ENCODE results near the gene MICAL2.

MICAL2 gene

DNA sequence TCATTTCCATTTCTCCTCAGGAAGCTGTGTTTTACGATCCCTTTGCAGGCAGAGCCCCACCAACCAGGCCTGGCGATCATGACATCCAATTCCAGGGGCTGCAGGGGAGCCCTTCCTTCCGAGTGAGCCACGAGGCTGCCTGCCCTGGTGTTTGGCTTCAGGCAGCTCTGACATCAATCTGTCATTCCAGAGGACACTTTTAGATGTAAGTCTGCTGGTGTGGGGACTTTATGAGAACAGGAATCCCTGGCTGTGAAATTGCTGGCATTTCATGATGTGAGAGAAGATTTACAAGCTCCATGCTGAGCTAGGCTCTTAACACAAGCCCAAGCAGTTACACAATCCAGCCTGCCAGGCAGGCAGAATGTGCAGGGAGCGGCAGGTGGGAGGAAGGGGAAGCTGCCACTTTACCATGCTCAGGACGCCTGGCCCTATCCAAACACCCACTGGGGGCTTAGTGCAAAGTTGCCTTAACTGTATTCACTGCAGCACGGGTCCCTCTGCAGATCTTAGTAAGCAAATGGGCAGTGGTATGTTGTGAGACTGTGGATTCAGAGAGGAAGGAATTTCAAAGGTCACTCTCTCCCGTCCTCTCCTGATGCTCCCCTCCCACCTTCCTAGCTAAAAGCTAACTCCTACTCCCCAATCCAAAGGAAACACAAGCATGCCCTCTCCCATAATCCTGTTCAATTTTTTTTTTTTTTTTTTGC, 43.4 kb upstream of the MICAL2 start:
- TF ChIP-seq ZFP30 (CRISPR knock-in tag; IDR thresholded peaks at IDR 0.05) = no peak
- TF ChIP-seq ARNTL (CRISPR knock-in tag; IDR thresholded peaks at IDR 0.05; ENCODE audit: borderline replicate concordance, low read depth) = no peak
- no peak for TF ChIP-seq ZFP3 (CRISPR knock-in tag; IDR thresholded peaks at IDR 0.05)
- no peak for TF ChIP-seq TOX (CRISPR knock-in tag; IDR thresholded peaks at IDR 0.05; ENCODE audit: borderline replicate concordance)
- TF ChIP-seq, protein P1, sequence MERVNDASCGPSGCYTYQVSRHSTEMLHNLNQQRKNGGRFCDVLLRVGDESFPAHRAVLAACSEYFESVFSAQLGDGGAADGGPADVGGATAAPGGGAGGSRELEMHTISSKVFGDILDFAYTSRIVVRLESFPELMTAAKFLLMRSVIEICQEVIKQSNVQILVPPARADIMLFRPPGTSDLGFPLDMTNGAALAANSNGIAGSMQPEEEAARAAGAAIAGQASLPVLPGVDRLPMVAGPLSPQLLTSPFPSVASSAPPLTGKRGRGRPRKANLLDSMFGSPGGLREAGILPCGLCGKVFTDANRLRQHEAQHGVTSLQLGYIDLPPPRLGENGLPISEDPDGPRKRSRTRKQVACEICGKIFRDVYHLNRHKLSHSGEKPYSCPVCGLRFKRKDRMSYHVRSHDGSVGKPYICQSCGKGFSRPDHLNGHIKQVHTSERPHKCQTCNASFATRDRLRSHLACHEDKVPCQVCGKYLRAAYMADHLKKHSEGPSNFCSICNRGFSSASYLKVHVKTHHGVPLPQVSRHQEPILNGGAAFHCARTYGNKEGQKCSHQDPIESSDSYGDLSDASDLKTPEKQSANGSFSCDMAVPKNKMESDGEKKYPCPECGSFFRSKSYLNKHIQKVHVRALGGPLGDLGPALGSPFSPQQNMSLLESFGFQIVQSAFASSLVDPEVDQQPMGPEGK (CRISPR knock-in tag; IDR thresholded peaks at IDR 0.05; ENCODE audit: borderline replicate concordance) = no peak
- no peak for TF ChIP-seq BACH2 (CRISPR knock-in tag; IDR thresholded peaks at IDR 0.05; ENCODE audit: borderline replicate concordance)
- TF ChIP-seq ESRRG (CRISPR knock-in tag; IDR thresholded peaks at IDR 0.05) = no peak
- TF ChIP-seq ZC3H10 (CRISPR knock-in tag; IDR thresholded peaks at IDR 0.05) = no peak
- TF ChIP-seq, protein P2, sequence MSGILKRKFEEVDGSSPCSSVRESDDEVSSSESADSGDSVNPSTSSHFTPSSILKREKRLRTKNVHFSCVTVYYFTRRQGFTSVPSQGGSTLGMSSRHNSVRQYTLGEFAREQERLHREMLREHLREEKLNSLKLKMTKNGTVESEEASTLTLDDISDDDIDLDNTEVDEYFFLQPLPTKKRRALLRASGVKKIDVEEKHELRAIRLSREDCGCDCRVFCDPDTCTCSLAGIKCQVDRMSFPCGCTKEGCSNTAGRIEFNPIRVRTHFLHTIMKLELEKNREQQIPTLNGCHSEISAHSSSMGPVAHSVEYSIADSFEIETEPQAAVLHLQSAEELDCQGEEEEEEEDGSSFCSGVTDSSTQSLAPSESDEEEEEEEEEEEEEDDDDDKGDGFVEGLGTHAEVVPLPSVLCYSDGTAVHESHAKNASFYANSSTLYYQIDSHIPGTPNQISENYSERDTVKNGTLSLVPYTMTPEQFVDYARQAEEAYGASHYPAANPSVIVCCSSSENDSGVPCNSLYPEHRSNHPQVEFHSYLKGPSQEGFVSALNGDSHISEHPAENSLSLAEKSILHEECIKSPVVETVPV (CRISPR knock-in tag; IDR thresholded peaks at IDR 0.05) = no peak
- TF ChIP-seq ZNF70 (CRISPR knock-in tag; IDR thresholded peaks at IDR 0.05) = no peak
- TF ChIP-seq, protein P3, sequence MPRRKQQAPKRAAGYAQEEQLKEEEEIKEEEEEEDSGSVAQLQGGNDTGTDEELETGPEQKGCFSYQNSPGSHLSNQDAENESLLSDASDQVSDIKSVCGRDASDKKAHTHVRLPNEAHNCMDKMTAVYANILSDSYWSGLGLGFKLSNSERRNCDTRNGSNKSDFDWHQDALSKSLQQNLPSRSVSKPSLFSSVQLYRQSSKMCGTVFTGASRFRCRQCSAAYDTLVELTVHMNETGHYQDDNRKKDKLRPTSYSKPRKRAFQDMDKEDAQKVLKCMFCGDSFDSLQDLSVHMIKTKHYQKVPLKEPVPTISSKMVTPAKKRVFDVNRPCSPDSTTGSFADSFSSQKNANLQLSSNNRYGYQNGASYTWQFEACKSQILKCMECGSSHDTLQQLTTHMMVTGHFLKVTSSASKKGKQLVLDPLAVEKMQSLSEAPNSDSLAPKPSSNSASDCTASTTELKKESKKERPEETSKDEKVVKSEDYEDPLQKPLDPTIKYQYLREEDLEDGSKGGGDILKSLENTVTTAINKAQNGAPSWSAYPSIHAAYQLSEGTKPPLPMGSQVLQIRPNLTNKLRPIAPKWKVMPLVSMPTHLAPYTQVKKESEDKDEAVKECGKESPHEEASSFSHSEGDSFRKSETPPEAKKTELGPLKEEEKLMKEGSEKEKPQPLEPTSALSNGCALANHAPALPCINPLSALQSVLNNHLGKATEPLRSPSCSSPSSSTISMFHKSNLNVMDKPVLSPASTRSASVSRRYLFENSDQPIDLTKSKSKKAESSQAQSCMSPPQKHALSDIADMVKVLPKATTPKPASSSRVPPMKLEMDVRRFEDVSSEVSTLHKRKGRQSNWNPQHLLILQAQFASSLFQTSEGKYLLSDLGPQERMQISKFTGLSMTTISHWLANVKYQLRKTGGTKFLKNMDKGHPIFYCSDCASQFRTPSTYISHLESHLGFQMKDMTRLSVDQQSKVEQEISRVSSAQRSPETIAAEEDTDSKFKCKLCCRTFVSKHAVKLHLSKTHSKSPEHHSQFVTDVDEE (CRISPR knock-in tag; IDR thresholded peaks at IDR 0.05) = no peak
- TF ChIP-seq GLIS3 (CRISPR knock-in tag; IDR thresholded peaks at IDR 0.05) = no peak
- TF ChIP-seq, protein P4, sequence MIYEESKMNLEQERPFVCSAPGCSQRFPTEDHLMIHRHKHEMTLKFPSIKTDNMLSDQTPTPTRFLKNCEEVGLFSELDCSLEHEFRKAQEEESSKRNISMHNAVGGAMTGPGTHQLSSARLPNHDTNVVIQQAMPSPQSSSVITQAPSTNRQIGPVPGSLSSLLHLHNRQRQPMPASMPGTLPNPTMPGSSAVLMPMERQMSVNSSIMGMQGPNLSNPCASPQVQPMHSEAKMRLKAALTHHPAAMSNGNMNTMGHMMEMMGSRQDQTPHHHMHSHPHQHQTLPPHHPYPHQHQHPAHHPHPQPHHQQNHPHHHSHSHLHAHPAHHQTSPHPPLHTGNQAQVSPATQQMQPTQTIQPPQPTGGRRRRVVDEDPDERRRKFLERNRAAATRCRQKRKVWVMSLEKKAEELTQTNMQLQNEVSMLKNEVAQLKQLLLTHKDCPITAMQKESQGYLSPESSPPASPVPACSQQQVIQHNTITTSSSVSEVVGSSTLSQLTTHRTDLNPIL (CRISPR knock-in tag; IDR thresholded peaks at IDR 0.05; ENCODE audit: low read depth) = no peak
- TF ChIP-seq, protein P5, sequence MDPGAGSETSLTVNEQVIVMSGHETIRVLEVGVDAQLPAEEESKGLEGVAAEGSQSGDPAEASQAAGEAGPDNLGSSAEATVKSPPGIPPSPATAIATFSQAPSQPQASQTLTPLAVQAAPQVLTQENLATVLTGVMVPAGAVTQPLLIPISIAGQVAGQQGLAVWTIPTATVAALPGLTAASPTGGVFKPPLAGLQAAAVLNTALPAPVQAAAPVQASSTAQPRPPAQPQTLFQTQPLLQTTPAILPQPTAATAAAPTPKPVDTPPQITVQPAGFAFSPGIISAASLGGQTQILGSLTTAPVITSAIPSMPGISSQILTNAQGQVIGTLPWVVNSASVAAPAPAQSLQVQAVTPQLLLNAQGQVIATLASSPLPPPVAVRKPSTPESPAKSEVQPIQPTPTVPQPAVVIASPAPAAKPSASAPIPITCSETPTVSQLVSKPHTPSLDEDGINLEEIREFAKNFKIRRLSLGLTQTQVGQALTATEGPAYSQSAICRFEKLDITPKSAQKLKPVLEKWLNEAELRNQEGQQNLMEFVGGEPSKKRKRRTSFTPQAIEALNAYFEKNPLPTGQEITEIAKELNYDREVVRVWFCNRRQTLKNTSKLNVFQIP (CRISPR knock-in tag; IDR thresholded peaks at IDR 0.05; ENCODE audit: borderline replicate concordance, low read depth) = no peak
- TF ChIP-seq ISL1 (CRISPR knock-in tag; IDR thresholded peaks at IDR 0.05) = no peak; the same call in 1 of the 2 replicates
- no peak for TF ChIP-seq RARB (CRISPR knock-in tag; IDR thresholded peaks at IDR 0.05)
- no peak for TF ChIP-seq CSDC2 (CRISPR knock-in tag; IDR thresholded peaks at IDR 0.05)
- no peak for TF ChIP-seq TCF4 (CRISPR knock-in tag; IDR thresholded peaks at IDR 0.05; ENCODE audit: borderline replicate concordance)
- TF ChIP-seq SNAI2 (CRISPR knock-in tag; IDR thresholded peaks at IDR 0.05) = no peak
- TF ChIP-seq PPARA (CRISPR knock-in tag; IDR thresholded peaks at IDR 0.05; ENCODE audit: borderline replicate concordance) = no peak

DNA sequence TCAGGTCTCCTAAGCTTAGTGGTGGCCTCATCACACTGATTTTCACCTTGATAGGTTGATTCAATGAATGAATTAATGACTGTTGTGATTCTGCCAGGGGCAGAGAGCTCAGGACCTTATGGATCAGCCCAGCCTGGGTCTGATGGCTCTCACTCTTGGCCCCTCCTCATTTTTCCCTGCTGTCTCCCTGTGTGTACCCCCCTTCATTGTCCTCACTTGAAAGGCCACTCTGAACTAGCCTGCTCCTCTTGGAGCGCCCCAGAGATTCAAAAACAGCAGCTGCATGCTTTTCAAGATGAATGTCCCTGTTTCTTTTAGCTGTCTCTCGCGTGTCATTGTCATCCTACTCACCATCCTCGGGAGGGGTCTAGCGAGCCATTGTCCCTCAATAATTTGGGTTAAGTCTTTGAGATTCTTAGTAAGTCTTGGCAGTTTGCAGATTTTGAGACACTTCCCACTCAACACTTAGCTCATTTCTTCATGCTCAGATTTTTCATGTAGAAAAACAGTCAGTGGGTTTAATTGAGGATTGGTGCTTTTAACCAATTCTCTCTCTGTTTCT, 42.5 kb upstream of the MICAL2 start:
- TF ChIP-seq ARNTL (CRISPR knock-in tag; IDR thresholded peaks at IDR 0.05; ENCODE audit: borderline replicate concordance, low read depth) (no peak), ZNF8 (CRISPR knock-in tag; IDR thresholded peaks at IDR 0.05) (no peak), TOX (CRISPR knock-in tag; IDR thresholded peaks at IDR 0.05; ENCODE audit: borderline replicate concordance) (no peak), TCF4 (CRISPR knock-in tag; IDR thresholded peaks at IDR 0.05; ENCODE audit: borderline replicate concordance) (no peak), OSR1 (CRISPR knock-in tag; IDR thresholded peaks at IDR 0.05) (no peak), ISL1 (CRISPR knock-in tag; IDR thresholded peaks at IDR 0.05) (no peak), CSDC2 (CRISPR knock-in tag; IDR thresholded peaks at IDR 0.05) (no peak), ESRRG (CRISPR knock-in tag; IDR thresholded peaks at IDR 0.05) (no peak), RARB (CRISPR knock-in tag; IDR thresholded peaks at IDR 0.05) (no peak), ZFP30 (CRISPR knock-in tag; IDR thresholded peaks at IDR 0.05) (no peak), SNAI2 (CRISPR knock-in tag; IDR thresholded peaks at IDR 0.05) (no peak), ZNF70 (CRISPR knock-in tag; IDR thresholded peaks at IDR 0.05) (no peak), ZFP3 (CRISPR knock-in tag; IDR thresholded peaks at IDR 0.05) (no peak)
- TF ChIP-seq, protein P5 (CRISPR knock-in tag; IDR thresholded peaks at IDR 0.05; ENCODE audit: borderline replicate concordance, low read depth) = no peak
- TF ChIP-seq, protein P3 (CRISPR knock-in tag; IDR thresholded peaks at IDR 0.05) = no peak
- TF ChIP-seq, protein P4 (CRISPR knock-in tag; IDR thresholded peaks at IDR 0.05; ENCODE audit: low read depth) = no peak
- ATAC-seq = no peak

More for the DNA sequence above, 43.4 kb upstream of the MICAL2 start:
- ATAC-seq = peak; percentile 70
